ENCODE results near the gene S100A7A. TPM values are rescaled to one million over a fixed set of nuclear protein-coding genes. Genes with fewer than 3 reads are reported as not detected.

S100A7A gene
- polyA plus RNA-seq, 1 donor from 2014 or later, result not detected

DNA sequence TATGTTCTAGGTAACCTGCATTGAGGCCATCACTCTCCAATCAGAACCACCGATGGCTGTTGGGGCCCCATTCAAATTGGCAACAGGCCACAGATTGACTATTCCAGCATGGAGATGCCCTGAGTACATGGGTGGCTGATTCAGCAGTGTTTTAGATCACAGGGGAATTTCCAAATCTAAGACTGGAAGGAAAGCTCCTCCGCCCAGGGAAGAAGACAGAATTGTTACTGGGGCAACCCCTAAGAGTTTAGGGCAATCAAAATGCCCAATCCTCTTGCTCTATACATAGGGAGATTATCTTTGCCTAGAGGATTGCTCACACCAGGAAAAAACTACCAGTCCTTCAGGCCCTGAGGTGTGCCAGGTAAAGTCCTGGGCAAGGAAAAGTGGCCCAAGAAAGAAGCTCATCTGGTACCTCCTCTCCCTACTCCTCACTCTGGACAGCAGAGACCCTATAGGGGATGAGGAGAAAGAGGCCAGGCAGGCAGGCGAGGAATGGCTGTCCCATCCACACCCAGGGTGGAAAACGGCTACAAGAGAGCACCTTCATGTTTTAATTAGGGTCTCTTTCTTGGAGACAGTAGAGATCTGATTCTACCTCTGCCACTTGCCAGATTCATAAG is 31.3 kb upstream of the S100A7A start:
- Histone ChIP-seq H4K20me1 (ENCODE audit: insufficient read depth) (no peaks in the 10 kb centered on the region), H3K4me2 (ENCODE audit: low read length) (no peak overlapping the region), H3K9me3 (ENCODE audit: low read length) (peaks cover 8% of the 10 kb centered on the region), H3F3A (ENCODE audit: insufficient read depth, low read length, poor library complexity, severe bottlenecking) (no peaks in the 10 kb centered on the region), H3K79me2 (replicated peaks; ENCODE audit: insufficient read depth, low read length) (no peaks in the 10 kb centered on the region), H3K9me2 (ENCODE audit: insufficient read depth, low read length) (no peaks in the 10 kb centered on the region), H3K4me3 (ENCODE audit: low read length) (no peak overlapping the region), H2AFZ (ENCODE audit: low read depth, low read length) (no peak overlapping the region), H3K27me3 (ENCODE audit: insufficient read depth, low read depth, low read length) (no peaks in the 10 kb centered on the region), H3K36me3 (ENCODE audit: insufficient read depth, low read length) (no peaks in the 10 kb centered on the region), H3K9ac (ENCODE audit: low read length) (no peak overlapping the region), H3K27ac (ENCODE audit: low read length) (no peak overlapping the region)
- TF ChIP-seq TAF1 (IDR thresholded peaks at IDR 0.05; ENCODE audit: low read depth) (no peak), MXI1 (conservative IDR thresholded peaks at IDR 0.05; ENCODE audit: poor library complexity, severe bottlenecking) (no peak), RAD21 (conservative IDR thresholded peaks at IDR 0.05) (no peak)

DNA sequence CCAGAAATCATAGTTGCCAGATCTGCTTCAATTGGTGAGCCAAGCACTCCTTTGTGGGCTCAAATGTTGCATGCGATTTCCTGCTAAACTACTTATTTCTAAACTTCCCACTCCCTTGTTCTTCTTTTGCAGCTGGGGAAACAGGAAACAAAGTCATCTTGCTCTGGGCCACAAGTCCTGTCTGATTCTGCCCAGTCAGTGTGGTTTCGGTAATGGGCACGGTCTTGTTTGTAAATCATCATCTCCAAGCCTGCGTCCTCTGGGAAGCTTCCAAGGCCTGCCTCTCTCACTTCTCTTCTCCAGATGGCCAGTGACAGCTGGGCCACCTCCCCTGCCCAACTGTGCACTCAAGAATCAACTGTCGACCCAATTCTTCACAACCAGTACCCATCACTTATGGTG is 29.8 kb upstream of the S100A7A start:
- no peaks in the 10 kb centered on the region for H4K20me1 ChIP-seq (ENCODE audit: insufficient read depth)
- no peak for TF ChIP-seq SMC3 (conservative IDR thresholded peaks at IDR 0.05; ENCODE audit: poor library complexity)
- TF ChIP-seq MXI1 (conservative IDR thresholded peaks at IDR 0.05; ENCODE audit: poor library complexity, severe bottlenecking), result no peak
- no peak for TF ChIP-seq EZH2 (IDR thresholded peaks at IDR 0.05; ENCODE audit: borderline replicate concordance, insufficient read depth, low read length, poor library complexity, severe bottlenecking)
- no peak for TF ChIP-seq EP300 (conservative IDR thresholded peaks at IDR 0.05; ENCODE audit: poor library complexity, severe bottlenecking)
- TF ChIP-seq, protein P1, sequence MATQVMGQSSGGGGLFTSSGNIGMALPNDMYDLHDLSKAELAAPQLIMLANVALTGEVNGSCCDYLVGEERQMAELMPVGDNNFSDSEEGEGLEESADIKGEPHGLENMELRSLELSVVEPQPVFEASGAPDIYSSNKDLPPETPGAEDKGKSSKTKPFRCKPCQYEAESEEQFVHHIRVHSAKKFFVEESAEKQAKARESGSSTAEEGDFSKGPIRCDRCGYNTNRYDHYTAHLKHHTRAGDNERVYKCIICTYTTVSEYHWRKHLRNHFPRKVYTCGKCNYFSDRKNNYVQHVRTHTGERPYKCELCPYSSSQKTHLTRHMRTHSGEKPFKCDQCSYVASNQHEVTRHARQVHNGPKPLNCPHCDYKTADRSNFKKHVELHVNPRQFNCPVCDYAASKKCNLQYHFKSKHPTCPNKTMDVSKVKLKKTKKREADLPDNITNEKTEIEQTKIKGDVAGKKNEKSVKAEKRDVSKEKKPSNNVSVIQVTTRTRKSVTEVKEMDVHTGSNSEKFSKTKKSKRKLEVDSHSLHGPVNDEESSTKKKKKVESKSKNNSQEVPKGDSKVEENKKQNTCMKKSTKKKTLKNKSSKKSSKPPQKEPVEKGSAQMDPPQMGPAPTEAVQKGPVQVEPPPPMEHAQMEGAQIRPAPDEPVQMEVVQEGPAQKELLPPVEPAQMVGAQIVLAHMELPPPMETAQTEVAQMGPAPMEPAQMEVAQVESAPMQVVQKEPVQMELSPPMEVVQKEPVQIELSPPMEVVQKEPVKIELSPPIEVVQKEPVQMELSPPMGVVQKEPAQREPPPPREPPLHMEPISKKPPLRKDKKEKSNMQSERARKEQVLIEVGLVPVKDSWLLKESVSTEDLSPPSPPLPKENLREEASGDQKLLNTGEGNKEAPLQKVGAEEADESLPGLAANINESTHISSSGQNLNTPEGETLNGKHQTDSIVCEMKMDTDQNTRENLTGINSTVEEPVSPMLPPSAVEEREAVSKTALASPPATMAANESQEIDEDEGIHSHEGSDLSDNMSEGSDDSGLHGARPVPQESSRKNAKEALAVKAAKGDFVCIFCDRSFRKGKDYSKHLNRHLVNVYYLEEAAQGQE (IDR thresholded peaks at IDR 0.05; ENCODE audit: borderline replicate concordance), result no peak
- no peak for TF ChIP-seq RAD21 (conservative IDR thresholded peaks at IDR 0.05)
- H3K36me3 ChIP-seq (ENCODE audit: insufficient read depth, low read length), result no peaks in the 10 kb centered on the region
- H3K79me2 ChIP-seq (replicated peaks; ENCODE audit: insufficient read depth, low read length), result no peaks in the 10 kb centered on the region
- H3K9ac ChIP-seq (ENCODE audit: low read length), result no peak overlapping the region
- H3F3A ChIP-seq (ENCODE audit: insufficient read depth, low read length, poor library complexity, severe bottlenecking), result no peaks in the 10 kb centered on the region
- no peak overlapping the region for H3K4me2 ChIP-seq (ENCODE audit: low read length)
- H3K9me2 ChIP-seq (ENCODE audit: insufficient read depth, low read length), result no peaks in the 10 kb centered on the region
- peaks cover 3% of the 10 kb centered on the region for H3K9me3 ChIP-seq (ENCODE audit: low read length)
- H3K27ac ChIP-seq (ENCODE audit: low read length), result no peak overlapping the region
- H3K27me3 ChIP-seq (ENCODE audit: insufficient read depth, low read depth, low read length), result no peaks in the 10 kb centered on the region
- H2AFZ ChIP-seq (ENCODE audit: low read depth, low read length), result no peak overlapping the region
- H3K4me3 ChIP-seq (ENCODE audit: low read length), result no peak overlapping the region

DNA sequence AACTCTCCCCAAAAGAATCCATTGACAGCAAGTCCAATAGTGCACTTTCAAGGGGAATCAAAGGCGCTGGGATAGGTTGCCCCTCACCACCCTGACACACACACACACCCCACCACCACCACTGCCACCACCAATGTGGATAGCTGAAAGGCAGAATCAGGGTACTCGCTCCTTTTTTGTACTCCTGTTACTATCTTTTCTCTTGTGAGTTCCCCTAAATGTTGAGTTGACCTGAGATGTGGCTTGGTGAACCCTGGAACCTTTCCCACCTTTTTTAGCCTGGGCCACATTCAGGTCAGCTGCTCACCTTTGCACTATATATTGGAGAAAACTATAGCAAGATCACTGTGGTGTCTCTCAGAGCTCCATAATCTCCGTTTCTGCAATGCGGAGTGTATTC is 29.3 kb upstream of the S100A7A start:
- no peak overlapping the region for H3K27ac ChIP-seq (ENCODE audit: low read length)
- no peak overlapping the region for H3K9ac ChIP-seq (ENCODE audit: low read length)
- no peaks in the 10 kb centered on the region for H3K9me2 ChIP-seq (ENCODE audit: insufficient read depth, low read length)
- peaks cover 3% of the 10 kb centered on the region for H3K9me3 ChIP-seq (ENCODE audit: low read length)
- H3K4me2 ChIP-seq (ENCODE audit: low read length), result no peak overlapping the region
- H3F3A ChIP-seq (ENCODE audit: insufficient read depth, low read length, poor library complexity, severe bottlenecking), result no peaks in the 10 kb centered on the region
- no peaks in the 10 kb centered on the region for H4K20me1 ChIP-seq (ENCODE audit: insufficient read depth)
- no peak overlapping the region for H2AFZ ChIP-seq (ENCODE audit: low read depth, low read length)
- no peaks in the 10 kb centered on the region for H3K79me2 ChIP-seq (replicated peaks; ENCODE audit: insufficient read depth, low read length)
- H3K27me3 ChIP-seq (ENCODE audit: insufficient read depth, low read depth, low read length), result no peaks in the 10 kb centered on the region
- H3K4me3 ChIP-seq (ENCODE audit: low read length), result no peak overlapping the region
- H3K36me3 ChIP-seq (ENCODE audit: insufficient read depth, low read length), result no peaks in the 10 kb centered on the region
- TF ChIP-seq SMC3 (conservative IDR thresholded peaks at IDR 0.05; ENCODE audit: poor library complexity), result no peak
- TF ChIP-seq POLR2AphosphoS5 (IDR thresholded peaks at IDR 0.05), result no peak
- TF ChIP-seq RAD21 (conservative IDR thresholded peaks at IDR 0.05), result no peak
- no peak for TF ChIP-seq EZH2 (IDR thresholded peaks at IDR 0.05; ENCODE audit: borderline replicate concordance, insufficient read depth, low read length, poor library complexity, severe bottlenecking)
- TF ChIP-seq, protein P1 (IDR thresholded peaks at IDR 0.05; ENCODE audit: borderline replicate concordance), result no peak
- TF ChIP-seq, protein P2, sequence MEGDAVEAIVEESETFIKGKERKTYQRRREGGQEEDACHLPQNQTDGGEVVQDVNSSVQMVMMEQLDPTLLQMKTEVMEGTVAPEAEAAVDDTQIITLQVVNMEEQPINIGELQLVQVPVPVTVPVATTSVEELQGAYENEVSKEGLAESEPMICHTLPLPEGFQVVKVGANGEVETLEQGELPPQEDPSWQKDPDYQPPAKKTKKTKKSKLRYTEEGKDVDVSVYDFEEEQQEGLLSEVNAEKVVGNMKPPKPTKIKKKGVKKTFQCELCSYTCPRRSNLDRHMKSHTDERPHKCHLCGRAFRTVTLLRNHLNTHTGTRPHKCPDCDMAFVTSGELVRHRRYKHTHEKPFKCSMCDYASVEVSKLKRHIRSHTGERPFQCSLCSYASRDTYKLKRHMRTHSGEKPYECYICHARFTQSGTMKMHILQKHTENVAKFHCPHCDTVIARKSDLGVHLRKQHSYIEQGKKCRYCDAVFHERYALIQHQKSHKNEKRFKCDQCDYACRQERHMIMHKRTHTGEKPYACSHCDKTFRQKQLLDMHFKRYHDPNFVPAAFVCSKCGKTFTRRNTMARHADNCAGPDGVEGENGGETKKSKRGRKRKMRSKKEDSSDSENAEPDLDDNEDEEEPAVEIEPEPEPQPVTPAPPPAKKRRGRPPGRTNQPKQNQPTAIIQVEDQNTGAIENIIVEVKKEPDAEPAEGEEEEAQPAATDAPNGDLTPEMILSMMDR (IDR thresholded peaks at IDR 0.05; ENCODE audit: poor library complexity, severe bottlenecking), result no peak
- no peak for TF ChIP-seq EP300 (conservative IDR thresholded peaks at IDR 0.05; ENCODE audit: poor library complexity, severe bottlenecking)
- no peak for TF ChIP-seq TAF1 (IDR thresholded peaks at IDR 0.05; ENCODE audit: low read depth)
- no peak for TF ChIP-seq MXI1 (conservative IDR thresholded peaks at IDR 0.05; ENCODE audit: poor library complexity, severe bottlenecking)
